ENCODE data around the gene STT3B.
"Not testable (repeated sequence)": the region's sequence is repeated elsewhere in the genome, so short reads cannot be mapped to it uniquely, and the experiment has no call there.

Gene STT3B

DNA sequence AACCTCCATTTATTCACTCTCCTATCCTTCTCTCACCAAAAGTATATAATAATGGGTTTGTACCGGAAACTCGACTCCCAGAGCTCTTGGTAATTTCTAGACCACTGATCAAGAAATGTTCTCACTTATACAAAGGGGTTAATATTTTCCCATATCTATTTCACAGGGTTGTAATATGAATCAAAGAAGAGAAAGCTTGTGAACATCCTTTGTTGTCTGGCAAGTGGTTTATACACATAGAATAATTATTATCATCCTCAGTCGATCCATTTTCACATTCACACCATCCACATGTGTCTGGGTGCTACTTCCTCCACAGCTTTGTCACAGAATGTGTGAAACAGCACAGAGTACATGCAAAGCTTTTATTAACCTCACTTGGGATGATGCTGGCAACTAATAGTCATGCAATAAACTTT lies 29.9 kb upstream of the STT3B start:
- no peak overlapping the region for H3K27ac ChIP-seq
- no peaks in the 10 kb centered on the region for H3K9me3 ChIP-seq (ENCODE audit: severe bottlenecking)
- TF ChIP-seq, protein P1, sequence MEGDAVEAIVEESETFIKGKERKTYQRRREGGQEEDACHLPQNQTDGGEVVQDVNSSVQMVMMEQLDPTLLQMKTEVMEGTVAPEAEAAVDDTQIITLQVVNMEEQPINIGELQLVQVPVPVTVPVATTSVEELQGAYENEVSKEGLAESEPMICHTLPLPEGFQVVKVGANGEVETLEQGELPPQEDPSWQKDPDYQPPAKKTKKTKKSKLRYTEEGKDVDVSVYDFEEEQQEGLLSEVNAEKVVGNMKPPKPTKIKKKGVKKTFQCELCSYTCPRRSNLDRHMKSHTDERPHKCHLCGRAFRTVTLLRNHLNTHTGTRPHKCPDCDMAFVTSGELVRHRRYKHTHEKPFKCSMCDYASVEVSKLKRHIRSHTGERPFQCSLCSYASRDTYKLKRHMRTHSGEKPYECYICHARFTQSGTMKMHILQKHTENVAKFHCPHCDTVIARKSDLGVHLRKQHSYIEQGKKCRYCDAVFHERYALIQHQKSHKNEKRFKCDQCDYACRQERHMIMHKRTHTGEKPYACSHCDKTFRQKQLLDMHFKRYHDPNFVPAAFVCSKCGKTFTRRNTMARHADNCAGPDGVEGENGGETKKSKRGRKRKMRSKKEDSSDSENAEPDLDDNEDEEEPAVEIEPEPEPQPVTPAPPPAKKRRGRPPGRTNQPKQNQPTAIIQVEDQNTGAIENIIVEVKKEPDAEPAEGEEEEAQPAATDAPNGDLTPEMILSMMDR (IDR thresholded peaks at IDR 0.05; ENCODE audit: low read depth, low read length), result no peak
- H3K36me3 ChIP-seq, result no peaks in the 10 kb centered on the region
- no peak overlapping the region for H3K4me3 ChIP-seq (ENCODE audit: low read depth, low read length)
- H3K27me3 ChIP-seq (ENCODE audit: insufficient read depth, low read depth, severe bottlenecking), result no peaks in the 10 kb centered on the region
- no peak for DNase-seq

DNA sequence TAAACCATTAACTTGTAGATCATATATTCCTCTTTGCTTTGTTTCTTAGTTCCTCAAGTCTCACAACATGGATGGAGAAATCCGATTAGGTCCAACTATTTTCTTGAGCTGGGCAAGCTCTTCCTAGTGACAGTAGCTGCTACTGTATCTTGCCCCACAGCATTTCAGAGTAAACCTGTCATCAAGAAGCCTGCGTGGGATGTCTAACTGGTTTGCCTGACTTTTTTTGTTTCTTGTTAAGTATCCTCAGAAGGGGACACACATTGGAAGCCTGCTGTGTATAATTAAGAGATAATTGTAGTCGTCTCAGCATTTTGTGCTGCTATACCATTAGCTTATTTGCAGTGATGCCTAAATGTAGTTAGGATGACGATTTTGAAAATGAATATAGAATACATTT lies 29.3 kb upstream of the STT3B start:
- Histone ChIP-seq H3K4me3 (ENCODE audit: low read depth, low read length) (no peak overlapping the region), H3K27ac (no peak overlapping the region), H3K27me3 (ENCODE audit: insufficient read depth, low read depth, severe bottlenecking) (no peaks in the 10 kb centered on the region), H3K9me3 (ENCODE audit: severe bottlenecking) (no peaks in the 10 kb centered on the region), H3K36me3 (no peaks in the 10 kb centered on the region)
- DNase-seq, result no peak
- TF ChIP-seq, protein P1 (IDR thresholded peaks at IDR 0.05; ENCODE audit: low read depth, low read length), result no peak

DNA sequence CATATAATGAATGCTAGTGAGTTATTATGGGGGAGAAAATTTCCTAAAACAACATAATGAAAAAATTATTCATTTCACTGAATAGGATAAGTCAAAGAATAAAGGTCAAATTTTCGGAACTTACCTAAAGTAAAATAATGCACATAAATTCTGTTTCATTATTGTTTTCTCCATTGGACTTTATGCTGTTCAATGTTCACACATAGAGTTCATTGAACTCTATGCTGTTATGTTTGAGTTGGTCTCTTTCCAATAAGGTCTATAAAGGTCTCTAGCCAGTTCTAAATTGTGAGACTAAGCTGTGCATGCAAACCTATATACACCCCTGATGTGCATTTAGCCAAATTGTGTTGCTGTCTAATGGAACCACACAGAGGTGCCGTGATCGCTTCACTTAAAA lies 28.5 kb upstream of the STT3B start:
- no peaks in the 10 kb centered on the region for H3K27me3 ChIP-seq (ENCODE audit: insufficient read depth, low read depth, severe bottlenecking)

DNA sequence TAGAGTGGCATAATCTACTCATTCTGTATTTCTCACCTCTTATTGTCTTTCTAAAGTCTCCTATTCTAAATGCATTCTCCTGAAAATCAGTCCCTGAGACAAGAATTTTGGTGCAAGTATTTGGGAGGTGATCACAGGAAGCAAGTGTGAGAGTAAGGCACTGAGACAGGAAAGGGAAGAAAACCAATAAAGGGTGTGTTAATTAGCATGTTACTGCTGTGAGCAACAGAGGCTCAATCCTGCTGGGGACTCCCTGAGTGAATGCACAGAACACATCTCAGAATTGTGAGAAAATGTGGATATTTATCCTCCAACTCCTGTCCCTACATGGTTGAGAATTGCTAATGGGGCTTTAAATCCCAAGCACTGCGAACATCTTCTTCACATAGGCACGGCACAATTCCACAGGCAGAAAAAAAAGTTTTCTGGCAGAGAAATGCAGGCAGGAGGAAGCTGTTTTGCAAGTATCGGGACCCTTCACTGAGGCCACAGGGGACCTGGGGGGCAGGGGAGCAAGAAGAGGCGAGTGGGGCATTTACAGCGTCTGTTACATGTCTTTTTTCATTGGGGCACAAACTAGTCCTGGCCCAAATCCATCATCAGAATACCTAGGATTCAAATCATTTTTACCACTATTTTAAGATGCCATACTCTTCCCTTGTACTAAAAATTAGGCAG lies 27.2 kb upstream of the STT3B start:
- TF ChIP-seq, protein P1 (IDR thresholded peaks at IDR 0.05; ENCODE audit: low read depth, low read length), result no peak
- DNase-seq, result no peak
- Histone ChIP-seq H3K4me3 (ENCODE audit: low read depth, low read length) (no peak overlapping the region), H3K27me3 (ENCODE audit: insufficient read depth, low read depth, severe bottlenecking) (no peaks in the 10 kb centered on the region), H3K36me3 (no peaks in the 10 kb centered on the region), H3K27ac (no peak overlapping the region), H3K9me3 (ENCODE audit: severe bottlenecking) (no peaks in the 10 kb centered on the region)

More for the DNA sequence above, 28.5 kb upstream of the STT3B start:
- no peak for DNase-seq
- Histone ChIP-seq H3K4me3 (ENCODE audit: low read depth, low read length) (no peak overlapping the region), H3K27ac (no peak overlapping the region), H3K36me3 (no peaks in the 10 kb centered on the region), H3K9me3 (ENCODE audit: severe bottlenecking) (no peaks in the 10 kb centered on the region)
- TF ChIP-seq, protein P1 (IDR thresholded peaks at IDR 0.05; ENCODE audit: low read depth, low read length), result no peak

DNA sequence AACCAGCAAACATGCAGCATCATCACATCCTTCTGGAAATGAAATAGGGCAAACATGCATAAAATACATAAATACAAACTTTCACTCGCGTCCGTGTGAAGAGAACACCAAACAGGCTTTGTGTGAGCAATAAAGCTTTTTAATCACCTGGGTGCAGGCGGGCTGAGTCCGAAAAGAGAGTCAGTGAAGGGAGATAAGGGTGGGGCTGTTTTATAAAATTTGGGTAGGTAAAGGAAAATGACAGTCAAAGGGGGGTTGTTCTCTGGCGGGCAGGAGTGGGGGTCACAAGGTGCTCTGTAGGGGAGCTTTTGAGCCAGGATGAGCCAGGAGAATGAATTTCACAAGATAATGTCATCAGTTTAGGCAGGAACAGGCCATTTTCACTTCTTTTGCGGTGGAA lies 26.2 kb upstream of the STT3B start:
- not testable (repeated sequence) for H3K4me3 ChIP-seq (ENCODE audit: low read depth, low read length); H3K9me3 ChIP-seq (ENCODE audit: severe bottlenecking); DNase-seq; H3K27me3 ChIP-seq (ENCODE audit: insufficient read depth, low read depth, severe bottlenecking); H3K27ac ChIP-seq; H3K36me3 ChIP-seq

DNA sequence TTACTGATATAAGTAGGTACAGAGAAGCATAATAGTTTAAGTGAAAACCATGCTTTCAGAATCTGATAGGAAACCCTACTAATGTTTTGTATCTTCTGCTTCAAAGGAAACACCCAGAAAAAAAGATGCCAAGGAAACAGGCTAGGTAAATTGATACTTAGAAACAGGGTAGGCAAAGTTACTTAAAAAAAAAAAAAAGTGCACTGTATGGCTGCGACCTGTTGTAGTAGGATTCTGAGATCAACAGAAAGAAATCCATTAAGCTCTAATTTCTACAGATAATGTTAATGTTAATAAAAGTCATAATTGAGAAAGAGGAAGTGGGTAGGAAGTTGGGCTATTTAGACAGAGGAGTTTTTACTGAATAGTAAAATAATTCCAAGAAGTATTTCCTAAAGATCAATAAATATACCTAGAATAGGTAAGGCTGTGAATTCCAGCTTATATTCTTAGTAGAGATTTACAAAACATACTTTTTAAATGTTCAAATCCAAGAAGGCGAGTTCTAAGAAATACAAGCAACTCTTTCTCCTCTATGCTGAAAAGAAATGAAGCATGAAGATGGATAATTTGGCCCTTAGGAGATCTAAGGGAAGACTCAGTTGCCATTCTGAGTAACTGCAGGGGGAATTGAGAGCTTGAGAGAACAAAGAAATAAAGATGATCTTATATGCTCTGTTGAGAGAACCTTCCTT lies 24.1 kb upstream of the STT3B start:
- H3K36me3 ChIP-seq, result no peaks in the 10 kb centered on the region
- TF ChIP-seq, protein P1 (IDR thresholded peaks at IDR 0.05; ENCODE audit: low read depth, low read length), result no peak
- no peaks in the 10 kb centered on the region for H3K27me3 ChIP-seq (ENCODE audit: insufficient read depth, low read depth, severe bottlenecking)
- DNase-seq, result no peak
- no peak overlapping the region for H3K27ac ChIP-seq
- no peak overlapping the region for H3K4me3 ChIP-seq (ENCODE audit: low read depth, low read length)
- H3K9me3 ChIP-seq (ENCODE audit: severe bottlenecking), result no peaks in the 10 kb centered on the region
